GM20000 (cell line): ENCODE data around the gene OSBPL6.

Source experiments
- DNase-seq: peaks from one replicate; pipeline ENCODE4 v3.0.0; 2012; ENCODE audit warnings: low spot score
- TF ChIP-seq, protein P1 (sequence below): IDR thresholded peaks from 2 replicates; pipeline ENCODE4 v1.5.1; 2012; ENCODE audit warnings: mild to moderate bottlenecking, control low read depth; ENCODE audit errors: extremely low read depth, missing control alignments

OSBPL6 gene

GRCh38 chr2:178386986-178387597 is 192.8 kb downstream of the OSBPL6 start:
- TF ChIP-seq, protein P1, sequence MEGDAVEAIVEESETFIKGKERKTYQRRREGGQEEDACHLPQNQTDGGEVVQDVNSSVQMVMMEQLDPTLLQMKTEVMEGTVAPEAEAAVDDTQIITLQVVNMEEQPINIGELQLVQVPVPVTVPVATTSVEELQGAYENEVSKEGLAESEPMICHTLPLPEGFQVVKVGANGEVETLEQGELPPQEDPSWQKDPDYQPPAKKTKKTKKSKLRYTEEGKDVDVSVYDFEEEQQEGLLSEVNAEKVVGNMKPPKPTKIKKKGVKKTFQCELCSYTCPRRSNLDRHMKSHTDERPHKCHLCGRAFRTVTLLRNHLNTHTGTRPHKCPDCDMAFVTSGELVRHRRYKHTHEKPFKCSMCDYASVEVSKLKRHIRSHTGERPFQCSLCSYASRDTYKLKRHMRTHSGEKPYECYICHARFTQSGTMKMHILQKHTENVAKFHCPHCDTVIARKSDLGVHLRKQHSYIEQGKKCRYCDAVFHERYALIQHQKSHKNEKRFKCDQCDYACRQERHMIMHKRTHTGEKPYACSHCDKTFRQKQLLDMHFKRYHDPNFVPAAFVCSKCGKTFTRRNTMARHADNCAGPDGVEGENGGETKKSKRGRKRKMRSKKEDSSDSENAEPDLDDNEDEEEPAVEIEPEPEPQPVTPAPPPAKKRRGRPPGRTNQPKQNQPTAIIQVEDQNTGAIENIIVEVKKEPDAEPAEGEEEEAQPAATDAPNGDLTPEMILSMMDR: no peak
- DNase-seq: no peak

GRCh38 chr2:178388287-178388686 is 194.0 kb downstream of the OSBPL6 start:
- TF ChIP-seq, protein P1: no peak
- DNase-seq: no peak

GRCh38 chr2:178391701-178392100 is 197.4 kb downstream of the OSBPL6 start:
- TF ChIP-seq, protein P1: no peak
- no peak for DNase-seq

DNA sequence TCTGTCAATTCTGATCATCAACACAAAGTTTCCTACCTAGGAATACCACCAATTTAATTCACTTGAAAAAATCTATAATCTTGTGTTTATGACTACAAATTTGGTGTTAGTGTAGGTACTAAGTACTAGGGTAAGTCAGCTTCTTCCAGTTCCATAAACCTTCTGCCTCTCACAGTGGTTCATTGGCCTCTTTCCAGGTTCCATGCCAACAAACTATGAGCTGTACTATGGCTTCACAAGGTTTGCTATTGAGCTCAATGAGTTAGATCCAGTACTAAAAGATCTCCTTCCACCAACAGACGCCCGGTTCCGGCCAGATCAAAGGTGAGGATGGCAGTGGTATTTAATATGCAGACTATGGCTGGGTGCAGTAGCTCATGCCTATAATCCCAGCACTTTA is 197.9 kb downstream of the OSBPL6 start:
- no peak for DNase-seq
- TF ChIP-seq, protein P1: no peak

- no peak for DNase-seq
- TF ChIP-seq, protein P1: no peak
These were observed 200.5 kb downstream of the OSBPL6 start for GRCh38 chr2:178394859-178395258.

DNA sequence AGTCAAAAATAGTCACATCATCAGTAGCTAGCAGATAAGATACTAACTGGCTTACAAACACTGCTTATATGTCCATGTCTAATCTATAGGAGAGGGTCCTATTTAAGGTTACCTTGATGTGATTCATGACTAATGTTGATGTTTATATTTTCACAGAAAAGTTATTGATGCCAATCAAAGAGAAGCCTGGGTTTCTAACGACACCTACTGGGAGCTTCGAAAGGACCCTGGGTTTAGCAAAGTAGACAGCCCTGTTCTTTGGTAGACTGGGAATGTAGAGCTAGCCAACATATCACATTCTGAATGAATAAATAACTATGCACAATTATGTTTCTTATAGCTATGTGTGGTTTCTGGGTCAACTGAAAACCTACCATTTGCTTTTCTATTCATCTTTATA is 201.0 kb downstream of the OSBPL6 start:
- TF ChIP-seq, protein P1: no peak
- DNase-seq: no peak

DNA sequence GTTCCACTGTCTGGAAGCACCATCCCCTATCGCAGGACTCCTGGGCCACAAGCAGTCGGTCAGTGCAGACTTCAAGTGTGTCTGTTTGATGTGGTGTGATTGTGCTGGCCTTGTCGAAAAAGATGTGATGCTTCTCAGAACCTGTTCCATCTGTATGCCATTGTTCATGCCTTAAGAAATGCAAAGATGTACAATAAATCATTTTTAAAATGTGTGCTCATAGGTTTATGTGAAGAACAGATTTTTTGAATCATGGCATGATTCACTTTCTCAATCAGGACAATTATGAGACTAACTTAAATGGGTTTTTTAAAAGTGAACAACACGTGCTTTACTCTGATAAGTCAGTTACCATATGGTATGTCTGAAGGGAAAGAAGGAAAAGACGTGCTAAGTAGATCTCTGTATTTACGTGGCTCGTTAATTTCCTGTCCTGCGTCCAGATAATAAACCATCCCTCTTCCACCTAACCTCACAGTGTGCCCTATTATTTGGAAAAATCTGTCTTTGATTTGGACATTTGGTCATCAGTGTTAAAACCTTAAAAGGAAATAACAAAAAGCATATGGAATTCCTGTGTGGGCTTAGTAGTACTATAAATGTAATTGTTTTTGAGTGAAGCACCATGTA is 201.7 kb downstream of the OSBPL6 start:
- DNase-seq: no peak
- TF ChIP-seq, protein P1: no peak
